ENCODE data around the gene PAX9.

DNA sequence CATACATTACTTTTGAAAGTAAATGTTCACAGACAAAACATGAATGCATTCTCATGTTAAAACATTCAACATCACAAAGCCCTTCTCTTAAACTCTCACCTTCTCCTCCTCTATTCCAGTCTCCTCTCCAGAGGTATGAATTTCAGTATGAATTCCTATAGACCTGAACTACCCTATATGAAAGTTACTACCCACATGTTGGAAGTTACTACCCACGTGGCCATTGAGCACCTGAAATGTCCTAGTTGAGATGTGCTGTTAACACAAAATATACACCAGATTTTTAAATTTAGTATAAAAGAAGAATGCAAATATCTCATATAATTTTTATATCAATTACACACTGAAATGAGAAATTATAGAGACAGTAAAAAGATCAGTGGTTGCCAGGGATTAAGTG, 60.2 kb downstream of the PAX9 start:
- TF ChIP-seq, protein P1, sequence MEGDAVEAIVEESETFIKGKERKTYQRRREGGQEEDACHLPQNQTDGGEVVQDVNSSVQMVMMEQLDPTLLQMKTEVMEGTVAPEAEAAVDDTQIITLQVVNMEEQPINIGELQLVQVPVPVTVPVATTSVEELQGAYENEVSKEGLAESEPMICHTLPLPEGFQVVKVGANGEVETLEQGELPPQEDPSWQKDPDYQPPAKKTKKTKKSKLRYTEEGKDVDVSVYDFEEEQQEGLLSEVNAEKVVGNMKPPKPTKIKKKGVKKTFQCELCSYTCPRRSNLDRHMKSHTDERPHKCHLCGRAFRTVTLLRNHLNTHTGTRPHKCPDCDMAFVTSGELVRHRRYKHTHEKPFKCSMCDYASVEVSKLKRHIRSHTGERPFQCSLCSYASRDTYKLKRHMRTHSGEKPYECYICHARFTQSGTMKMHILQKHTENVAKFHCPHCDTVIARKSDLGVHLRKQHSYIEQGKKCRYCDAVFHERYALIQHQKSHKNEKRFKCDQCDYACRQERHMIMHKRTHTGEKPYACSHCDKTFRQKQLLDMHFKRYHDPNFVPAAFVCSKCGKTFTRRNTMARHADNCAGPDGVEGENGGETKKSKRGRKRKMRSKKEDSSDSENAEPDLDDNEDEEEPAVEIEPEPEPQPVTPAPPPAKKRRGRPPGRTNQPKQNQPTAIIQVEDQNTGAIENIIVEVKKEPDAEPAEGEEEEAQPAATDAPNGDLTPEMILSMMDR (IDR thresholded peaks at IDR 0.05) = no peak
- TF ChIP-seq POLR2A (IDR thresholded peaks at IDR 0.05) (no peak), POLR2AphosphoS5 (IDR thresholded peaks at IDR 0.05) (no peak)
